ENCODE measurements around the gene CTU2. TPM values are rescaled to one million over a fixed set of nuclear protein-coding genes. Genes with fewer than 3 reads are reported as not detected.

The CTU2 gene
- total and polyA plus RNA-seq, 9 of the 15 experiments (the other 6 are each of a cell fraction or from before 2014, with no cell fraction given): 1.3 to 105 (median 23.2) TPM

DNA sequence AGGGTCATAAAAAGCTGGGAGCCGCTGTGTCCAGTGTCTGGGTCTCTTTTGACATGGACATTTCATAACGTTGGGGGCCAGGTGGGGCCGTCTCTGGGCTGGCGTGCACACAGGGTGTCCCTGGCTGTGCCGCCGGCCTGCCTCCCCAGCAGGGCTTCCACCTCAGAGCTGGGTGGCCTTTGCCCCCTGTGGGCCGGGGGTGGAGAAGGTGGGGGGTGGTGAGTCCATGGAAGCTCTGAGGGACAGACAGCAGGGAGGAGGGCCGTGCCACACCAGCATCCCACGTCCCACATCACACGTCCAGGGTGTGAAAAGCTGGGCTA is 19.1 kb upstream of the CTU2 start (continued):
- TF ChIP-seq, protein P1, sequence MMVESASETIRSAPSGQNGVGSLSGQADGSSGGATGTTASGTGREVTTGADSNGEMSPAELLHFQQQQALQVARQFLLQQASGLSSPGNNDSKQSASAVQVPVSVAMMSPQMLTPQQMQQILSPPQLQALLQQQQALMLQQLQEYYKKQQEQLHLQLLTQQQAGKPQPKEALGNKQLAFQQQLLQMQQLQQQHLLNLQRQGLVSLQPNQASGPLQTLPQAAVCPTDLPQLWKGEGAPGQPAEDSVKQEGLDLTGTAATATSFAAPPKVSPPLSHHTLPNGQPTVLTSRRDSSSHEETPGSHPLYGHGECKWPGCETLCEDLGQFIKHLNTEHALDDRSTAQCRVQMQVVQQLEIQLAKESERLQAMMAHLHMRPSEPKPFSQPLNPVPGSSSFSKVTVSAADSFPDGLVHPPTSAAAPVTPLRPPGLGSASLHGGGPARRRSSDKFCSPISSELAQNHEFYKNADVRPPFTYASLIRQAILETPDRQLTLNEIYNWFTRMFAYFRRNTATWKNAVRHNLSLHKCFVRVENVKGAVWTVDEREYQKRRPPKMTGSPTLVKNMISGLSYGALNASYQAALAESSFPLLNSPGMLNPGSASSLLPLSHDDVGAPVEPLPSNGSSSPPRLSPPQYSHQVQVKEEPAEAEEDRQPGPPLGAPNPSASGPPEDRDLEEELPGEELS (CRISPR knock-in tag; IDR thresholded peaks at IDR 0.05; ENCODE audit: borderline replicate concordance): no peak
- TF ChIP-seq ZNF347 (CRISPR knock-in tag; IDR thresholded peaks at IDR 0.05; ENCODE audit: low read depth) (no peak), EGR1 (conservative IDR thresholded peaks at IDR 0.05) (peak; percentile 30; the same call in 1 of the 2 replicates)

DNA sequence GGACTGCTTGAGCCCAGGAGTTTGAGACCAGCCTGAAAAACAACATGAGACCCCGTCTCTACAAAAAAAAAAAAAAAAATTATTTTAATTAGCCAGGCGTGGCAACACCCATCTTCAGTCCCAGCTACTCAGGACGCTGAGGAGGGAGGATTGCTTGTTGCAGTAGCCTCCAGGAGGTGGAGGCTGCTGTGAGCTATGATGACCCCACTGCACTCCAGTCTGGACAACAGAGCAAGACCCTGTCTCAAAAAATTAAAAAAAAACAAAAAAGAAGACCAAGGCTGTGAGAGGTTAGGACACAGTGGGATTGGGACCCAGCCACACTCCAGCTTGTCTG is 18.7 kb upstream of the CTU2 start:
- FAIRE-seq (peak; percentile 59), DNase-seq (ENCODE audit: extremely low read depth in 1 of 4, low spot score in 3 of 4) (peak in 1 of 4 experiments; percentile 66), ATAC-seq (no peak)
- H3K4me2 ChIP-seq (ENCODE audit: insufficient read depth, low read length): peak overlapping the region; percentile 74
- H3K4me3 ChIP-seq: no peak overlapping the region; the same call in 1 of the 2 replicates
- H3K27me3 ChIP-seq (ENCODE audit: control insufficient read depth in 2 of 2, insufficient read depth in 2 of 2, low read length in 2 of 2): no peaks in the 10 kb centered on the region
- no peaks in the 10 kb centered on the region for H3K36me3 ChIP-seq (ENCODE audit: control insufficient read depth, insufficient read depth, low read length)
- no peak overlapping the region for H2AFZ ChIP-seq (ENCODE audit: low read depth, low read length)
- no peaks in the 10 kb centered on the region for H3K9me3 ChIP-seq (replicated peaks; ENCODE audit: control insufficient read depth, insufficient read depth, low read depth, low read length)
- peaks cover 45 to 78% of the 10 kb centered on the region in 2 experiments for H3K4me1 ChIP-seq (replicated peaks in 1 of 2; ENCODE audit: control insufficient read depth in 2 of 2, insufficient read depth in 2 of 2, low read length in 2 of 2)
- peak overlapping the region; percentile 47 to 76; a peak in 2 of 4 replicates for H3K9ac ChIP-seq (ENCODE audit: insufficient read depth in 1 of 2, low read depth in 2 of 2, low read length in 2 of 2)
- H4K20me1 ChIP-seq (replicated peaks; ENCODE audit: control insufficient read depth, insufficient read depth, low read length): no peaks in the 10 kb centered on the region; the same call in 1 of the 2 replicates
- H3K9me1 ChIP-seq (ENCODE audit: control insufficient read depth, insufficient read depth, low read length): no peaks in the 10 kb centered on the region
- BruUV-seq (replicated peaks): no TSS peak
- intact Hi-C loops (cut with micrococcal nuclease): loop anchor here (2.0 to 5.0 kb wide), 3 partner anchors 25 to 85 kb away; partner anchors contain the start of gene MVD
- 10% methylated on average over 2 of the region's 3 CpGs for WGBS (ENCODE audit: insufficient coverage, low coverage, missing lambda C conversion rate)
- CTCF ChIA-PET (ENCODE audit: low intra/inter-chr PET ratio): no interaction called here
- in situ Hi-C loops (cut with MboI): no loop called here
- H3K79me2 ChIP-seq (ENCODE audit: control insufficient read depth, insufficient read depth, low read length): no peaks in the 10 kb centered on the region; the same call in 2 of the 3 replicates
- POLR2A ChIA-PET: interaction anchor here (0.6 to 2.1 kb wide), 10 partner anchors 13 to 117 kb away, joined by 3 to 9 read pairs (median 6); partner anchors contain the start of gene ZC3H18
- H3K27ac ChIP-seq (ENCODE audit: extremely low read depth, low read depth, low read length): peak overlapping the region; percentile 44
- TF ChIP-seq, protein P2, sequence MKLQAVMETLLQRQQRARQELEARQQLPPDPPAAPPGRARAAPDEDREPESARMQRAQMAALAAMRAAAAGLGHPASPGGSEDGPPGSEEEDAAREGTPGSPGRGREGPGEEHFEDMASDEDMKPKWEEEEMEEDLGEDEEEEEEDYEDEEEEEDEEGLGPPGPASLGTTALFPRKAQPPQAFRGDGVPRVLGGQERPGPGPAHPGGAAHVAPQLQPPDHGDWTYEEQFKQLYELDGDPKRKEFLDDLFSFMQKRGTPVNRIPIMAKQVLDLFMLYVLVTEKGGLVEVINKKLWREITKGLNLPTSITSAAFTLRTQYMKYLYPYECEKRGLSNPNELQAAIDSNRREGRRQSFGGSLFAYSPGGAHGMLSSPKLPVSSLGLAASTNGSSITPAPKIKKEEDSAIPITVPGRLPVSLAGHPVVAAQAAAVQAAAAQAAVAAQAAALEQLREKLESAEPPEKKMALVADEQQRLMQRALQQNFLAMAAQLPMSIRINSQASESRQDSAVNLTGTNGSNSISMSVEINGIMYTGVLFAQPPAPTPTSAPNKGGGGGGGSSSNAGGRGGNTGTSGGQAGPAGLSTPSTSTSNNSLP (IDR thresholded peaks at IDR 0.05; ENCODE audit: borderline replicate concordance, low read depth, low read length): no peak
- TF ChIP-seq ZBED1 (IDR thresholded peaks at IDR 0.05): no peak
- no peak for TF ChIP-seq FOS (IDR thresholded peaks at IDR 0.05; ENCODE audit: extremely low read depth, insufficient read length)
- no peak for TF ChIP-seq ATF7 (IDR thresholded peaks at IDR 0.05)
- TF ChIP-seq CBX5 (IDR thresholded peaks at IDR 0.05; ENCODE audit: borderline replicate concordance, low read depth): no peak
- no peak for TF ChIP-seq KAT8 (IDR thresholded peaks at IDR 0.05; ENCODE audit: low read depth)
- no peak for TF ChIP-seq SMARCE1 (IDR thresholded peaks at IDR 0.05)
- TF ChIP-seq CREB1 (IDR thresholded peaks at IDR 0.05): no peak
- no peak for TF ChIP-seq CREB1 (CRISPR knock-in tag; IDR thresholded peaks at IDR 0.05)
- TF ChIP-seq GABPB1 (CRISPR knock-in tag; IDR thresholded peaks at IDR 0.05): no peak
- TF ChIP-seq DMBX1 (CRISPR knock-in tag; IDR thresholded peaks at IDR 0.05; ENCODE audit: borderline replicate concordance): no peak
- TF ChIP-seq ZNF24 (IDR thresholded peaks at IDR 0.05): no peak
- TF ChIP-seq, protein P3, sequence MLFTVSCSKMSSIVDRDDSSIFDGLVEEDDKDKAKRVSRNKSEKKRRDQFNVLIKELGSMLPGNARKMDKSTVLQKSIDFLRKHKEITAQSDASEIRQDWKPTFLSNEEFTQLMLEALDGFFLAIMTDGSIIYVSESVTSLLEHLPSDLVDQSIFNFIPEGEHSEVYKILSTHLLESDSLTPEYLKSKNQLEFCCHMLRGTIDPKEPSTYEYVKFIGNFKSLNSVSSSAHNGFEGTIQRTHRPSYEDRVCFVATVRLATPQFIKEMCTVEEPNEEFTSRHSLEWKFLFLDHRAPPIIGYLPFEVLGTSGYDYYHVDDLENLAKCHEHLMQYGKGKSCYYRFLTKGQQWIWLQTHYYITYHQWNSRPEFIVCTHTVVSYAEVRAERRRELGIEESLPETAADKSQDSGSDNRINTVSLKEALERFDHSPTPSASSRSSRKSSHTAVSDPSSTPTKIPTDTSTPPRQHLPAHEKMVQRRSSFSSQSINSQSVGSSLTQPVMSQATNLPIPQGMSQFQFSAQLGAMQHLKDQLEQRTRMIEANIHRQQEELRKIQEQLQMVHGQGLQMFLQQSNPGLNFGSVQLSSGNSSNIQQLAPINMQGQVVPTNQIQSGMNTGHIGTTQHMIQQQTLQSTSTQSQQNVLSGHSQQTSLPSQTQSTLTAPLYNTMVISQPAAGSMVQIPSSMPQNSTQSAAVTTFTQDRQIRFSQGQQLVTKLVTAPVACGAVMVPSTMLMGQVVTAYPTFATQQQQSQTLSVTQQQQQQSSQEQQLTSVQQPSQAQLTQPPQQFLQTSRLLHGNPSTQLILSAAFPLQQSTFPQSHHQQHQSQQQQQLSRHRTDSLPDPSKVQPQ (CRISPR knock-in tag; IDR thresholded peaks at IDR 0.05; ENCODE audit: borderline replicate concordance): no peak
- no peak for TF ChIP-seq ZEB2 (IDR thresholded peaks at IDR 0.05)
- TF ChIP-seq EGR1 (conservative IDR thresholded peaks at IDR 0.05): no peak
- peak; percentile 98 for TF ChIP-seq SMARCA5 (IDR thresholded peaks at IDR 0.05)
